Neuronal stem cell (in vitro differentiated cells): ENCODE measurements around the gene MAML2.

Source experiments
- DNase-seq: peaks from one replicate; pipeline ENCODE4 v3.0.0-alpha.2; 2013; ENCODE audit warnings: low spot score
- H2AFZ ChIP-seq: one replicate; pipeline ENCODE4 v1.6.1; 2013; ENCODE audit warnings: mild to moderate bottlenecking, low read length, inconsistent platforms
- H2AK5ac ChIP-seq: 2 replicates; pipeline ENCODE4 v1.6.1; 2013; ENCODE audit warnings: low read depth, mild to moderate bottlenecking, inconsistent platforms, low read length, moderate library complexity, mixed read lengths
- H2BK120ac ChIP-seq: 2 replicates; pipeline ENCODE4 v1.6.1; 2013; ENCODE audit warnings: low read depth, mild to moderate bottlenecking, inconsistent platforms, low read length, moderate library complexity, mixed read lengths
- H2BK12ac ChIP-seq: one replicate; pipeline ENCODE4 v1.6.1; 2013; ENCODE audit warnings: low read length, inconsistent platforms
- H2BK15ac ChIP-seq: 2 replicates; pipeline ENCODE4 v1.6.1; 2013; ENCODE audit warnings: mild to moderate bottlenecking, low read length, inconsistent platforms, mixed read lengths
- H2BK5ac ChIP-seq: one replicate; pipeline ENCODE4 v1.6.1; 2013; ENCODE audit warnings: inconsistent platforms, mild to moderate bottlenecking, low read length, moderate library complexity
- H3K14ac ChIP-seq: one replicate; pipeline ENCODE4 v1.6.1; 2013; ENCODE audit warnings: low read length, inconsistent platforms
- H3K18ac ChIP-seq: 2 replicates; pipeline ENCODE4 v1.6.1; 2013; ENCODE audit warnings: low read length, inconsistent platforms
- H3K23ac ChIP-seq: 2 replicates; pipeline ENCODE4 v1.6.1; 2013; ENCODE audit warnings: low read depth, mild to moderate bottlenecking, mixed read lengths, low read length, inconsistent platforms; ENCODE audit not compliant: poor library complexity
- H3K27ac ChIP-seq: replicated peaks from 3 replicates; pipeline ENCODE4 v1.5.1; 2013; ENCODE audit warnings: low read length, inconsistent platforms
- H3K27me3 ChIP-seq, 3 experiments: 2 replicates each; pipeline ENCODE4 v1.6.1; 2013; ENCODE audit warnings: low read length in 3 of 3, mild to moderate bottlenecking in 2 of 3, inconsistent platforms in 1 of 3, low read depth in 1 of 3, mixed read lengths in 1 of 3, moderate library complexity in 1 of 3; ENCODE audit not compliant: control insufficient read depth in 3 of 3, insufficient read depth in 3 of 3
- H3K36me3 ChIP-seq, 2 donors: replicated peaks in 1 of 2; 2 replicates each; pipeline ENCODE4 v1.6.1; 2013; ENCODE audit warnings: low read length in 2 of 2; ENCODE audit not compliant: control insufficient read depth in 2 of 2, insufficient read depth in 2 of 2
- H3K4ac ChIP-seq: 2 replicates; pipeline ENCODE4 v1.6.1; 2013; ENCODE audit warnings: inconsistent platforms, mild to moderate bottlenecking, low read length, moderate library complexity
- H3K4me1 ChIP-seq, 2 donors: 1 replicate in 1 of 2; 2 replicates in 1 of 2; pipeline ENCODE4 v1.6.1; 2013; ENCODE audit warnings: low read length in 2 of 2, low read depth in 1 of 2; ENCODE audit not compliant: control insufficient read depth in 2 of 2, insufficient read depth in 1 of 2
- H3K4me2 ChIP-seq: one replicate; pipeline ENCODE4 v1.6.1; 2013; ENCODE audit warnings: mild to moderate bottlenecking, low read length, inconsistent platforms; ENCODE audit not compliant: insufficient read depth, poor library complexity, severe bottlenecking
- H3K4me3 ChIP-seq, 2 donors: 2 replicates each; pipeline ENCODE4 v1.5.1; 2013; ENCODE audit warnings: low read length in 2 of 2, mild to moderate bottlenecking in 2 of 2, inconsistent platforms in 1 of 2, moderate library complexity in 1 of 2
- H3K79me1 ChIP-seq: one replicate; pipeline ENCODE4 v1.6.1; 2013; ENCODE audit warnings: low read depth, mild to moderate bottlenecking, inconsistent platforms, low read length, moderate library complexity
- H3K9ac ChIP-seq: one replicate; pipeline ENCODE4 v1.6.1; 2013; ENCODE audit warnings: mild to moderate bottlenecking, low read depth, low read length, inconsistent platforms; ENCODE audit not compliant: poor library complexity
- H3K9me3 ChIP-seq, 2 donors: replicated peaks in 1 of 2; 2 replicates each; pipeline versions ENCODE3 to v1.6.1; 2013; ENCODE audit warnings: low read length in 2 of 2, mild to moderate bottlenecking in 2 of 2, inconsistent platforms in 1 of 2, low read depth in 1 of 2, mixed read lengths in 1 of 2, moderate library complexity in 1 of 2; ENCODE audit not compliant: control insufficient read depth in 2 of 2, insufficient read depth in 1 of 2
- H4K8ac ChIP-seq: one replicate; pipeline ENCODE4 v1.6.1; 2013; ENCODE audit warnings: low read depth, mild to moderate bottlenecking, inconsistent platforms, low read length, moderate library complexity
- H4K91ac ChIP-seq: one replicate; pipeline ENCODE4 v1.6.1; 2013; ENCODE audit warnings: low read length, low read depth, mild to moderate bottlenecking, inconsistent platforms; ENCODE audit not compliant: poor library complexity
- WGBS, 2 donors: extraction: QIAGEN DNeasy Blood & Tissue Kit; methylation state at CpG; one replicate each; pipeline ENCODE4 v1.1.7; 2013; ENCODE audit warnings: missing lambda C conversion rate in 2 of 2, mixed read lengths in 1 of 2; ENCODE audit not compliant: insufficient read length in 2 of 2, insufficient replicate concordance in 1 of 2; ENCODE audit errors: extremely low coverage in 2 of 2; 5-methylcytosine and 5-hydroxymethylcytosine counted together

MAML2 gene

DNA sequence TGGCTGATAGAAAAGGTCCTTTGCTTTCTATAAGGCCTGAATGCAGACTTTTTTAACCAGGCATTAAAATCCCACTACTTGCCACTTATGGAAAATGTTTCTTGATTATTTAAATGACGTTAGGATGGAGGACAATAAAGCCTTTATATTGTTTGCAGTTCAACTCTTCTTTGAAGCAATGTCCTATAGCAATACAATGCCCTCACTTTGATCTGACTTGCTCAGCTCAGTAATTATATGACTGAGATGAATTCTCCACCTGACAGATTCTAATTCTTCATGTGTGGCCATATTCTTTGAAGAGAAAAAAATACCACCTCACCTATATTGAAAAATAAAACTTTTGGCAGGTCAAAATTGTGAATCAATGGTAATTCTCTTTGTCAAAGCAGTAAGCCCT, 237.1 kb downstream of the MAML2 start:
- H3K4me2 ChIP-seq = no peak overlapping the region
- H4K91ac ChIP-seq = no peak overlapping the region
- H3K4me3 ChIP-seq = no peak overlapping the region
- no peak overlapping the region for H2AK5ac ChIP-seq
- H2BK120ac ChIP-seq = no peak overlapping the region
- H2BK12ac ChIP-seq = no peak overlapping the region
- H3K27ac ChIP-seq = no peak overlapping the region
- H2AFZ ChIP-seq = no peak overlapping the region
- H3K9me3 ChIP-seq = peaks cover 0 to 4% of the 10 kb centered on the region in 2 donors
- H3K27me3 ChIP-seq = no peaks in the 10 kb centered on the region
- no peak overlapping the region for H3K18ac ChIP-seq
- H2BK15ac ChIP-seq = no peak overlapping the region
- H3K23ac ChIP-seq = no peak overlapping the region
- WGBS, 2 donors = no CpG with 5 or more reads among the region's 1 CpG
- no peak overlapping the region for H3K4ac ChIP-seq
- no peak overlapping the region for H4K8ac ChIP-seq
- no peaks in the 10 kb centered on the region for H3K79me1 ChIP-seq
- H2BK5ac ChIP-seq = no peak overlapping the region
- no peak for DNase-seq
- no peaks in the 10 kb centered on the region for H3K36me3 ChIP-seq
- no peak overlapping the region for H3K9ac ChIP-seq
- H3K4me1 ChIP-seq = peaks cover 2 to 7% of the 10 kb centered on the region in 2 donors
- no peak overlapping the region for H3K14ac ChIP-seq

DNA sequence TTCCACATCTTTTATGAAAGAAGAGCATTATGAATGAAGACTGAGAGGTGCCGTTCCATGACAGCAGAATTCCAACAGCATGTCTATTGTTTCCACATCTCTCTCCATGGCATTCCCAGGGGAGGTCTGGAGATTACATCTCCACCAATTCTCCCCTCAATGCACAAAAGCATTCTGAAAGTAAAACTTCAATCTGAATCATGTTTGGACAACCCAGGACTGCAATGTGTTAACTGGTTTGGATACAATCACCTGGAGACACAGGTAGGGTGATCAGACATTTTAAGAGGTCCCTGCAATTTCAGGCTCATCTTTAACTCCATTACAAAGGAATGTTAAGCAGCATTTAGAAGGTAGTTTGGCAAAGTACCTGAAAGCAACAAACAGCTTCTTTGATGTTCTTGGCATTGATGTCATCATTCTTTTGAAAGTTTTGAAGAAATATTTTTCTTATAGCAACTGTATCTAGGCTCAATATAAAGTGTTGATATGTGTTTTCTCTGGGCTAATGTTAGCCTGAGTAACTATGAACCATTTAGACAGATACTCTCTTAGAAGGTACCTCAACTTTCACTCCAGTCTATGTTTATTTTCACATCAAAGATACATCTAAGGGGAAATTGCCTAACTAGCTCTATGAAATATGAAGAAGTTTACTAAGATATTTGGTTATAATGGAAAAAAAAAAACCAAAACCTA, 237.6 kb downstream of the MAML2 start:
- Histone ChIP-seq H3K79me1 (no peaks in the 10 kb centered on the region), H2AFZ (no peak overlapping the region), H2BK120ac (no peak overlapping the region), H2BK15ac (no peak overlapping the region), H3K9me3 (peaks cover 0 to 4% of the 10 kb centered on the region in 2 donors), H3K4me3 (no peak overlapping the region), H3K9ac (no peak overlapping the region), H4K91ac (no peak overlapping the region), H3K4me1 (peaks cover 2 to 7% of the 10 kb centered on the region in 2 donors), H2BK12ac (no peak overlapping the region), H2AK5ac (no peak overlapping the region), H3K36me3 (no peaks in the 10 kb centered on the region), H3K18ac (no peak overlapping the region), H3K27ac (no peak overlapping the region), H3K4me2 (no peak overlapping the region), H3K14ac (no peak overlapping the region), H3K27me3 (no peaks in the 10 kb centered on the region), H2BK5ac (no peak overlapping the region), H3K4ac (no peak overlapping the region), H4K8ac (no peak overlapping the region), H3K23ac (no peak overlapping the region)
- no peak for DNase-seq
- no CpG with 5 or more reads among the region's 1 CpG for WGBS, 2 donors

DNA sequence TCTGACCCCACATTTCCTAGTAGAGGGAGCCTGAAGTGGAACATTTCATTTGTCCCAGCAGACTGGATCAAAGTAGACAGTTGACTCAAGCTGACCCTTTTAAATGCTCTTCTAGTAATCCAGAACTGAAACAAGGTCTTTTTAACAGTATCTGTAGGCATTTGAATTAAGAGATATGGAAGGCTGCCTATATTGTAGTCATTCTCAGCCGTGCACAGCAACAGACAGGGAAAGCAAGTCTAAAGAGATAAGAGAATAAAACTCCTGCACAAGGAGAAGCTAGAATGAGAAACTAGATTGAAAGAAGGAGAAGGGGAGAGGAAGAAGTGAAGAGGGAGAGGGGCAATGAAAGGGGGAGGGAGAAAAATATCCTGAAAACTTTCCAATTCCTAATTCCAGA, 238.5 kb downstream of the MAML2 start:
- H4K8ac ChIP-seq = no peak overlapping the region
- H3K27ac ChIP-seq = no peak overlapping the region
- H4K91ac ChIP-seq = no peak overlapping the region
- no peak overlapping the region for H2BK120ac ChIP-seq
- no peak overlapping the region for H2BK5ac ChIP-seq
- H2AFZ ChIP-seq = no peak overlapping the region
- H2BK12ac ChIP-seq = no peak overlapping the region
- no peaks in the 10 kb centered on the region for H3K79me1 ChIP-seq
- H2AK5ac ChIP-seq = no peak overlapping the region
- H3K9me3 ChIP-seq = peaks cover 0 to 4% of the 10 kb centered on the region in 2 donors
- no peak overlapping the region for H3K4ac ChIP-seq
- no peaks in the 10 kb centered on the region for H3K36me3 ChIP-seq
- H3K4me3 ChIP-seq = no peak overlapping the region
- peaks cover 2 to 7% of the 10 kb centered on the region in 2 donors for H3K4me1 ChIP-seq
- DNase-seq = no peak
- no peaks in the 10 kb centered on the region for H3K27me3 ChIP-seq
- H3K4me2 ChIP-seq = no peak overlapping the region
- no CpG with 5 or more reads among the region's 1 CpG for WGBS, 2 donors
- no peak overlapping the region for H3K14ac ChIP-seq
- H3K18ac ChIP-seq = no peak overlapping the region
- no peak overlapping the region for H3K23ac ChIP-seq
- H3K9ac ChIP-seq = no peak overlapping the region
- H2BK15ac ChIP-seq = no peak overlapping the region

DNA sequence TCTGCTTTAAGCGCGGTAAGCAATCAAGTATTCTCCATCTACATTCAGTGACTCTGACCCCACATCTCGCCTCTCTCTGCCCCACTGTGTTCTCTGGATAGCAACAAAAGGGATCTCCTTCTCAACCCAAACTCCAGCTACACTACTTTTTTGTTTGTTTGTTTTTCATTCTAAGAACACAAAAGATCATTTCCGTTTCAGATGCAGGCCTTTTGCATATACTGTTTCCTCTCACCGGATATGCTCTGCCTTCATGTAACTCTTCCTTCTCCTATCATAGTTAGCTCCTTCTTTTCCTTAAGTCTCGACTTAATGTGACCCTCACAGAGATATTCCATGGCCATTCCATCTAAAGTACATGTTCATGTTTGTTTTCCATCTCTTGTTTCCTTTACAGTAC, 239.3 kb downstream of the MAML2 start:
- Histone ChIP-seq H3K14ac (no peak overlapping the region), H3K18ac (no peak overlapping the region), H3K4me1 (peaks cover 4 to 11% of the 10 kb centered on the region in 2 donors), H3K4me2 (no peak overlapping the region), H3K4me3 (no peak overlapping the region), H2AFZ (no peak overlapping the region), H3K4ac (no peak overlapping the region), H2BK120ac (no peak overlapping the region), H4K8ac (no peak overlapping the region), H2BK12ac (no peak overlapping the region), H3K9ac (no peak overlapping the region), H2BK5ac (no peak overlapping the region), H3K9me3 (peaks cover 0 to 4% of the 10 kb centered on the region in 2 donors), H3K79me1 (no peaks in the 10 kb centered on the region), H3K36me3 (no peaks in the 10 kb centered on the region), H3K27ac (no peak overlapping the region), H2BK15ac (no peak overlapping the region), H4K91ac (no peak overlapping the region), H3K23ac (no peak overlapping the region), H3K27me3 (no peaks in the 10 kb centered on the region), H2AK5ac (no peak overlapping the region)
- DNase-seq = no peak
- no CpG with 5 or more reads among the region's 6 CpGs for WGBS, 2 donors
